NCI-H748 (cell line): ENCODE measurements around the gene DLX2.

Source experiments
- DNase-seq: peaks from one replicate; lab custom pipeline; 2025; ENCODE audit not compliant: unreplicated experiment; lab: John Stamatoyannopoulos, UW

Gene DLX2

DNA sequence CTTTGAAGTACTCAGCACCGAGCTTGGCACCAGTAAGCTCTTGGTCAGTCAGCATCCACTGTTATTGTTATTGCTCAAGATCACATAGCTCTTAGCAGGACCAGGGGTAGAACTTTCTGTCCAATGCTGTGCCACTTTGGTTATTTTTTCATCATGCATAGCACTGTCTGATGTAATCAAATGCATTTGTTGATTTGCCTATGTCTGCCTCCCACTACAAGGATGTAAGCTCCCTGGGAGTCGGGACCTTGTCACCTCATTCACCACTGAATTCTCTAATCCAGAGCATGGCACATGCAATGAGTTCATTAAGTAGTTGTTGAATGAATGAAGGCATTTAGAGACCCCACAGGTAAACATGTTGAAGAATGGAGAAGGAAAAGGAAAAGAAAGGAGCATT is 46.4 kb downstream of the DLX2 start:
- no peak for DNase-seq

DNA sequence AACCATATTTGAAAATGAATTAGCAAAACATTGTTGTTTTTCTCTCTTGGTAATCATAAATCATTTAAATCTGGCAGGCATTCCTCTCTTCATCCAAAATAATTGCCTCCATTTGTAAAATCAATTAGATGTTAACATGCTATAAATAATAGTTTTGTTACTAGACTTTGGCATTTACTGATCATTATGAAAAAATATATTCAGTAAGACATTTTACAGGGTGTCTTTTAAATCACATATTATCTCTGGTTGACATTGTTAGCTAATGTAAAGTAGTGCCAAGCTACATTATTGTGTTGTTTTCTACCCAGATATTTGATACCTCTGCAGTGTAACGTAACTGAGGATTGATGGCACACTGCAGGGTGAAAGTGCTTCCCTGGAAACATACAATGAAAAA is 49.2 kb downstream of the DLX2 start:
- peak; percentile 23 for DNase-seq

DNA sequence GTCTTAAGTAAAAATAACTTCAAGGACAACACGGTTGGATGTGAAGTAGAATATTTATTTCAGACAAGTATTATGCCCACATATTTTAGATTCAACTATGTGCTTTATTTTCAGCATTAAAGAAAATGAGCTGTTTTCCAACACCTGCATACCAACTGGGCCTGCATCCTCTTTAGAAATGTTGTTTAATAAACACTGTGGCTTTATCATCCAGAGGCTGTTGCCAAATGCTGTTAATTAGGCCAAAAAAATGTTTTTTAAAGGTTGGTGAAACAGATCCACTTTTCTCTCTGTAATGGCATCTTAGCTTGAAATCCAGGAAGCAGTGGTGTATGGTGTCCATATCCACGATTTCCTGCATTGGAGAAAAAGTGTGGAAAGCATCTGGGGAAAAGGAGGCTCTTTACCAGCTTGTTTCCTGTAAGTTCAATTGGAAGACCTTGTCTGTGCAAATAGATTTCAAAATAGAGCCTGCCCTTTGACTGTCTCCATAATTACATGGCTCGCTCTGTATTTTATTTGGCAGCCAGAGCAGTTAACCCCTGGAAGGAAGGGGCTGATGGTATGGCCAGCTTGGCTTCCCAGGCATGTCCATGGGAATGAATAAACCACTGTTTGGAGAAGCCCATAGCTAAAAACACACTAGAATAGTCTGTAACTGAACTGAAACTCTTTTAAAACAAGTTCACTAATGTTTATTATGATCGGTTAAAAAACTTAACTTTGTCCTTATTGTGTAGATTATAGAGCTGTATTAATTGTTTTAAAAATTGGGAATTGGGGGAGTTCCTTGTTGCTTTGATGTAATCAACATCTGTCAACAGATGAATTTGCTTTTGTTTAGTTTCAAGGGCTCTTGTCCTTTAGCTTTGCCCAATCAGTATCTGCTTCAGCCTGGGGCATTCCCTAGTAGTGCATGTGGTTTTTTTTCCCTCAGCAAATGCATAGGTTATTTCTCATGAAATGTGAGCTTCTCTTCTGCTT is 50.4 kb downstream of the DLX2 start:
- DNase-seq, result peak; percentile 88

DNA sequence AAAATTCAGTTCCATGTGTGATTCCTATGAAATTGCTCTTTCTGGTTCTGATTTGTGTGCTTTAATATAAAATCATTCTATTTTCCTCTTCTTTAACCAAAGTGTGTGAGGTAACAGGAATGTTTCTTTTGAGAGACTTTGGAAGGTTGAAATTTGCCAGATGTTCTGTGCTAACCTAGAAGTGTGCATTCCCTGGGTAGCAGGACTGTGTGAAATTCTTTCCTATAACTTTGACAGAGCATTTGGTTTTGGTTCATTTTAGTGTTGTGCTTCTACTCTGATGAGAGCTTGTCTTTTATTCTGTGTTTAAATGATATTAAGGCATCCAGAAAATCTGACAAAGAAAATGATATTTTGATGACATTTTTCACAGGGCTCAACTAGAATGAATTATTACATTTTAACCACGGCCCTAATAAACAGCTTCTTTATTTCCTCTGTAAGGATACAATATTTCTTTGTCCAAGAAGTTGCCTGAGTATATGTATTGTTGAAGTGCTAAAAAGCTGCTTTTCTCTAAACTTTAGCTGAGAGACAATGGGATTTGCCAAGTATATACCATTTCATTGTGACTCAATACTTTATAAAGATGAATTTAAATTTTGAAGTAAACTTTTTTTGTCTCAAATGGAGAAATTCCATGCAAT is 52.1 kb downstream of the DLX2 start:
- DNase-seq, result no peak

DNA sequence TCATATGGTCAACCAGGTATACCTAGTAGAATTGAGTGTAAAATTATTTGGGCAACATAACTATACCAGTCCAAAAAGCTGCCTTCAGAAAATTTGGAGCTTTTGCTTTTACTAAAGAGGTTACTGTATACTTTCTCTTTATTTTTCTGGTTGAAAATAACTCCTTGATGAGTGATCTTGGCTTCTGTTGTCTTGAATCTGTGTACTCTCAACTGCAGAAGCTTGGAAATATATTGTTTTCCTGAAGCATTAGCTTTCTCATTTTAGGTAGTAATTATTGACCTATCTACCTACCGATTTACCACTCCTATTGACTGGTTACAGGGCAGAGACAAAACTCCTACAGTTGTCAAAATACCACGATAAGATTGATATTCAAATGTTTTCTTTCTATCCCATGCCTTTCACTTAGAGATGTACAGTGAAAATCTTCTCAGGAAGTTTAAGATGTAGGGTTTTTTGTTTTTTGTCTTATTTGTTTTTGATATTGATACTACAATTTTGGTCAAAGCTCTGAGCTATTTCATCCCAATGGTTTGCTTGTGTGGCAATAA is 53.1 kb downstream of the DLX2 start:
- no peak for DNase-seq
